GM12891 (cell line): ENCODE measurements around the gene CCSER2.

Source experiments
- POLR2A ChIP-seq: IDR thresholded peaks from 2 replicates; pipeline ENCODE4 v1.6.1; 2011; ENCODE audit warnings: low read depth, low read length, control low read depth
- POLR2AphosphoS5 ChIP-seq: IDR thresholded peaks from 2 replicates; pipeline ENCODE4 v1.6.1; 2011; ENCODE audit warnings: low read depth, low read length, control low read depth
- POU2F2 ChIP-seq: IDR thresholded peaks from 2 replicates; pipeline ENCODE4 v1.6.1; 2011; ENCODE audit warnings: low read depth, mild to moderate bottlenecking, control low read depth, low read length, moderate library complexity
- TAF1 ChIP-seq: IDR thresholded peaks from 2 replicates; pipeline ENCODE4 v1.6.1; 2011; ENCODE audit warnings: low read depth, low read length, control low read depth

GRCh38 chr10:84341538-84341856 lies 13.1 kb downstream of the CCSER2 start:
- no peak for TF ChIP-seq POLR2A
- no peak for TF ChIP-seq POLR2AphosphoS5
- no peak for TF ChIP-seq TAF1
- no peak for TF ChIP-seq POU2F2
